HCT116 (cell line): ENCODE data around the gene PTGES2. TPM values are rescaled to one million over a fixed set of nuclear protein-coding genes. Genes with fewer than 3 reads are reported as not detected.

ENCODE experiments used
- ATAC-seq: fragments of 200-7000 bp; cut with Tn5 transposase; 2 replicates; pipeline ENCODE4 v1.9.1; 2020; ENCODE audit warnings: mild to moderate bottlenecking, moderate library complexity
- BruUV-seq: library from RNA; stranded (reverse); fragments of 400-500 nt; replicated peaks from 2 replicates; lab custom pipeline; 2021; lab: Mats Ljungman, UMichigan
- CTCF ChIA-PET: fragments of 300-600 bp; sonication (Branson Sonifier 250); formaldehyde crosslinking; loops from one replicate; lab custom pipeline; 2021; ENCODE audit warnings: antibody characterized with exemption; lab: Charles Lee
- POLR2A ChIA-PET: fragments of 300-600, 350-600 bp; sonication (Branson Sonifier 250); formaldehyde crosslinking; loops from one replicate; lab custom pipeline; 2021; ENCODE audit warnings: antibody characterized with exemption; lab: Charles Lee
- RAD21 ChIA-PET, 2 experiments: fragments of 300-600 bp; sonication (Branson Sonifier 250); formaldehyde crosslinking; loops; one replicate each; lab custom pipeline; 2023; ENCODE audit warnings: low total read pairs in 2 of 2; ENCODE audit not compliant: uncharacterized antibody in 2 of 2, unreplicated experiment in 2 of 2, low non-redundant PET in 1 of 2; lab: Charles Lee
- DNase-seq: peaks from one replicate; pipeline ENCODE4 v3.0.0-alpha.2; 2010; ENCODE audit warnings: low read depth, low spot score
- H2AFZ ChIP-seq: fragments of 200-600 bp; shearing (Covaris generic), sonication (generic); 2 replicates; pipeline ENCODE4 v1.6.1; 2017; ENCODE audit warnings: low read depth, mixed run types, mixed read lengths, antibody characterized with exemption, low read length; ENCODE audit not compliant: poor library complexity, severe bottlenecking
- H3K27ac ChIP-seq: 2 replicates; pipeline ENCODE4 v1.5.1; 2012; ENCODE audit warnings: low read depth, low read length
- H3K27me3 ChIP-seq: fragments of 200-600 bp; sonication (generic); 2 replicates; pipeline ENCODE4 v1.6.1; 2016; ENCODE audit warnings: mixed run types, low read length, mixed read lengths; ENCODE audit not compliant: insufficient read depth
- H3K36me3 ChIP-seq, 2 experiments: fragments of 200-500 bp in 1 of 2; fragments of 200-600 bp in 1 of 2; sonication (Bioruptor generic) in 1 of 2; sonication (generic) in 1 of 2; 2 replicates each; pipeline versions ENCODE4 v1.5.1 to v1.6.1; 2014 to 2016; ENCODE audit warnings: low read length in 2 of 2, inconsistent platforms in 1 of 2, mixed read lengths in 1 of 2, mixed run types in 1 of 2; ENCODE audit not compliant: insufficient read depth in 2 of 2, control insufficient read depth in 1 of 2
- H3K4me1 ChIP-seq, 2 experiments: fragments of 200-600 bp in 1 of 2; sonication (generic) in 1 of 2; 2 replicates each; pipeline versions ENCODE4 v1.5.1 to v1.6.1; 2012 to 2017; ENCODE audit warnings: low read length in 2 of 2, inconsistent platforms in 1 of 2, mild to moderate bottlenecking in 1 of 2, mixed read lengths in 1 of 2, mixed run types in 1 of 2, moderate library complexity in 1 of 2; ENCODE audit not compliant: insufficient read depth in 2 of 2, control insufficient read depth in 1 of 2
- H3K4me2 ChIP-seq: fragments of 200-600 bp; sonication (generic); 2 replicates; pipeline ENCODE4 v1.6.1; 2017; ENCODE audit warnings: mixed run types, low read length, mixed read lengths
- H3K4me3 ChIP-seq, 2 experiments: fragments of 200-600 bp in 1 of 2; sonication (generic) in 1 of 2; replicated peaks in 1 of 2; 2 replicates each; pipeline ENCODE4 v1.5.1; 2011 to 2016; ENCODE audit warnings: low read length in 2 of 2, control low read depth in 1 of 2, low read depth in 1 of 2, mild to moderate bottlenecking in 1 of 2, mixed read lengths in 1 of 2, mixed run types in 1 of 2
- H3K79me2 ChIP-seq: fragments of 200-600 bp; sonication (generic); 2 replicates; pipeline ENCODE4 v1.6.1; 2017; ENCODE audit warnings: mild to moderate bottlenecking, mixed run types, low read length, moderate library complexity, mixed read lengths; ENCODE audit not compliant: insufficient read depth
- H3K9ac ChIP-seq: fragments of 200-600 bp; sonication (generic); 2 replicates; pipeline ENCODE4 v1.6.1; 2016; ENCODE audit warnings: low read length, mixed read lengths
- H3K9me2 ChIP-seq: fragments of 200-600 bp; sonication (generic), shearing (Covaris generic); 2 replicates; pipeline ENCODE4 v1.6.1; 2017; ENCODE audit warnings: mixed run types, mild to moderate bottlenecking, moderate library complexity; ENCODE audit not compliant: insufficient read depth
- H3K9me3 ChIP-seq, 2 experiments: fragments of 200-500 bp in 1 of 2; fragments of 200-600 bp in 1 of 2; sonication (Bioruptor generic) in 1 of 2; sonication (generic) in 1 of 2; 2 replicates each; pipeline ENCODE4 v1.6.1; 2014 to 2017; ENCODE audit warnings: low read length in 2 of 2, mixed read lengths in 2 of 2, inconsistent platforms in 1 of 2, low read depth in 1 of 2, mild to moderate bottlenecking in 1 of 2, mixed run types in 1 of 2, moderate library complexity in 1 of 2; ENCODE audit not compliant: control insufficient read depth in 1 of 2, insufficient read depth in 1 of 2
- H4K20me1 ChIP-seq: fragments of 200-600 bp; sonication (generic), shearing (Covaris generic); 2 replicates; pipeline ENCODE4 v1.6.1; 2017; ENCODE audit warnings: mixed run types, mild to moderate bottlenecking, moderate library complexity; ENCODE audit not compliant: insufficient read depth
- CEBPB ChIP-seq: IDR thresholded peaks from 2 replicates; pipeline ENCODE4 v1.6.1; 2012; ENCODE audit warnings: low read depth
- CTCF ChIP-seq, 3 experiments: fragments of 200-600 bp in 1 of 3; sonication (generic) in 1 of 3; IDR thresholded peaks in 2 of 3; conservative IDR thresholded peaks in 1 of 3; 2 replicates each; pipeline ENCODE4 v1.5.1; 2012 to 2017; ENCODE audit warnings: low read depth in 2 of 3, low read length in 2 of 3, antibody characterized with exemption in 1 of 3, borderline replicate concordance in 1 of 3, control low read depth in 1 of 3, mild to moderate bottlenecking in 1 of 3, mixed read lengths in 1 of 3, mixed run types in 1 of 3, moderate library complexity in 1 of 3; ENCODE audit not compliant: insufficient read depth in 1 of 3
- ELF1 ChIP-seq: IDR thresholded peaks from 2 replicates; pipeline ENCODE4 v1.6.1; 2012; ENCODE audit warnings: low read depth, borderline replicate concordance
- EZH2phosphoT487 ChIP-seq: fragments of 200-600 bp; IDR thresholded peaks from 2 replicates; pipeline ENCODE4 v1.6.1; 2018; ENCODE audit warnings: antibody characterized with exemption, borderline replicate concordance
- FOSL1 ChIP-seq: IDR thresholded peaks from 2 replicates; pipeline ENCODE4 v1.6.1; 2012; ENCODE audit warnings: low read depth
- JUND ChIP-seq: IDR thresholded peaks from 2 replicates; pipeline ENCODE4 v1.6.1; 2012
- RAD21 ChIP-seq: IDR thresholded peaks from 2 replicates; pipeline ENCODE4 v1.6.1; 2012; ENCODE audit warnings: low read depth, mild to moderate bottlenecking
- SP1 ChIP-seq: IDR thresholded peaks from 2 replicates; pipeline ENCODE4 v1.6.1; 2012; ENCODE audit warnings: low read depth
- SRF ChIP-seq: IDR thresholded peaks from 2 replicates; pipeline ENCODE4 v1.6.1; 2012; ENCODE audit warnings: low read depth
- YY1 ChIP-seq: IDR thresholded peaks from 2 replicates; pipeline ENCODE4 v1.6.1; 2011; ENCODE audit warnings: low read length, low read depth, moderate library complexity, mild to moderate bottlenecking; ENCODE audit not compliant: insufficient replicate concordance; ENCODE audit errors: extremely low read depth
- ZBTB33 ChIP-seq: IDR thresholded peaks from 2 replicates; pipeline ENCODE4 v1.6.1; 2011; ENCODE audit warnings: mild to moderate bottlenecking, low read length, moderate library complexity; ENCODE audit not compliant: insufficient replicate concordance; ENCODE audit errors: extremely low read depth
- ZFX ChIP-seq: fragments of 450-650 bp; IDR thresholded peaks from 2 replicates; pipeline ENCODE4 v1.6.1; 2017
- intact Hi-C: fragments of 100-400 bp; cut with micrococcal nuclease; formaldehyde crosslinking; loops from 2 replicates; pipeline ENCODE4 v1.10.0; 2022
- total RNA-seq: library from RNA; stranded (reverse); gene quantifications from one replicate; pipeline ENCODE4 v1.2.1, GENCODE V29; 2021; ENCODE audit not compliant: unreplicated experiment

PTGES2 gene
- total RNA-seq, 1 experiment from 2014 or later, result 148 TPM

- Histone ChIP-seq H3K9ac (no peak overlapping the region), H3K9me2 (no peaks in the 10 kb centered on the region), H2AFZ (no peak overlapping the region), H3K4me2 (no peak overlapping the region), H4K20me1 (no peaks in the 10 kb centered on the region), H3K4me3 (no peak overlapping the region), H3K36me3 (peaks cover 16 to 29% of the 10 kb centered on the region in 2 experiments), H3K4me1 (no peaks in the 10 kb centered on the region), H3K9me3 (no peaks in the 10 kb centered on the region), H3K27me3 (no peaks in the 10 kb centered on the region), H3K79me2 (no peaks in the 10 kb centered on the region), H3K27ac (no peak overlapping the region)
- TF ChIP-seq CTCF (IDR thresholded peaks at IDR 0.05 in 2 of 3, conservative IDR thresholded peaks at IDR 0.05 in 1 of 3; ENCODE audit: borderline replicate concordance in 1 of 3, insufficient read depth in 1 of 3, low read depth in 2 of 3, low read length in 2 of 3), result no peak
- TF ChIP-seq SRF, result no peak
- TF ChIP-seq SP1, result no peak
- TF ChIP-seq ZFX, result no peak
- no peak for TF ChIP-seq YY1
- no peak for TF ChIP-seq EZH2phosphoT487
- TF ChIP-seq CEBPB, result no peak
- no peak for TF ChIP-seq JUND
- TF ChIP-seq FOSL1, result no peak
- DNase-seq, result no peak
- ChIA-PET POLR2A (no interaction called here), CTCF (no interaction called here), RAD21 (no interaction called here)
- intact Hi-C loops, result no loop called here
- no peak for ATAC-seq
- BruUV-seq, result no TSS peak
Observed at GRCh38 chr9:128169925-128170324, 42.4 kb upstream of the PTGES2 start.

GRCh38 chr9:128169492-128169891 lies 42.0 kb upstream of the PTGES2 start:
- ChIA-PET POLR2A (no interaction called here), CTCF (no interaction called here), RAD21 (no interaction called here)
- H2AFZ ChIP-seq, result no peak overlapping the region
- ATAC-seq (no peak), DNase-seq (no peak)
- H4K20me1 ChIP-seq, result no peaks in the 10 kb centered on the region
- H3K4me1 ChIP-seq, result no peaks in the 10 kb centered on the region; a peak in 1 of 4 replicates
- intact Hi-C loops, result no loop called here
- no peak overlapping the region for H3K9ac ChIP-seq
- H3K9me2 ChIP-seq, result no peaks in the 10 kb centered on the region
- H3K9me3 ChIP-seq, result no peaks in the 10 kb centered on the region
- no peaks in the 10 kb centered on the region for H3K79me2 ChIP-seq
- no peak overlapping the region for H3K27ac ChIP-seq
- H3K4me2 ChIP-seq, result no peak overlapping the region
- no TSS peak for BruUV-seq
- H3K27me3 ChIP-seq, result no peaks in the 10 kb centered on the region
- H3K36me3 ChIP-seq, result peaks cover 16 to 29% of the 10 kb centered on the region in 2 experiments
- H3K4me3 ChIP-seq, result no peak overlapping the region
- TF ChIP-seq SRF, result no peak
- no peak for TF ChIP-seq ELF1
- TF ChIP-seq CTCF (IDR thresholded peaks at IDR 0.05 in 2 of 3, conservative IDR thresholded peaks at IDR 0.05 in 1 of 3; ENCODE audit: borderline replicate concordance in 1 of 3, insufficient read depth in 1 of 3, low read depth in 2 of 3, low read length in 2 of 3), result no peak
- no peak for TF ChIP-seq ZBTB33
- TF ChIP-seq FOSL1, result no peak
- TF ChIP-seq RAD21, result no peak
- no peak for TF ChIP-seq YY1
